Measurements from ENCODE around the gene ANKMY1. TPM values are rescaled to one million over a fixed set of nuclear protein-coding genes. Genes with fewer than 3 reads are reported as not detected.

ANKMY1 gene
- total RNA-seq, 1 donor = 11.2 TPM

DNA sequence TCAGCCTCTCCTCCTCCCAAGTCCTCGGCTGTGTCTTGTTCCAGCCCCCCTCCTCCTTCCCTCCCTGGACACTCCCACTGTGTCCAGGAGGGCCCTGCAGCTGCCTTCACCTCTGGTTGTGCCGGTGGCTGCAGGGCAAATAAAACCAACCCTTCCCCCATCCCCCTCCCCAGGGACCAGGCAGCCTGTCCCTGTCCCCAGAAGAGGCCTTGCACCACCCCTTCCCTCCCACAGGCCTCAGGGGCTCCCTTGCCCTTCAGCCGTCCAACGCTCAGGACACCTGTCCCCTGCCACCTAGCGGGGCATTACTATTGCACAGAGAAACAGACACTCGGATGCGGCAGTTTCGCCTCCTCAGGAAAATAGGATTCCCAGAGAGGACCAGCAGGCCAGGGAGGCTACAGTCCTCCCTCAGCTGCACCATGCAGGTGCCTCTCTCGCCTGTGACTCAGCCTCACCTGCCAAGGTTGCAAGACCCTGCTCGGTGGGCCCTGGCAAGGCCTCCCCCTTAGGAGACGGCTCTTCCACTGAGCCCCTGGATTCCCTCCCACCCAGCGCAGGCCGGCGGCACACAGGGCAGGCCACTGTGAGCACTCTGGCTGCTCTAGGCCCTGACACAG lies 127.8 kb downstream of the ANKMY1 start:
- Histone ChIP-seq H3K36me3 (ENCODE audit: insufficient read depth, low read length) (no peaks in the 10 kb centered on the region), H3K9me3 (ENCODE audit: low read depth, low read length) (no peaks in the 10 kb centered on the region), H2AFZ (ENCODE audit: low read length) (no peak overlapping the region), H3K27me3 (ENCODE audit: insufficient read depth, low read length) (no peaks in the 10 kb centered on the region), H3K4me1 (ENCODE audit: insufficient read depth, low read length) (peaks cover 14% of the 10 kb centered on the region), H3K4me2 (ENCODE audit: insufficient read depth, low read length) (no peak overlapping the region), H3K79me2 (ENCODE audit: insufficient read depth, low read length) (no peaks in the 10 kb centered on the region), H4K20me1 (ENCODE audit: insufficient read depth, low read length) (no peaks in the 10 kb centered on the region), H3K27ac (ENCODE audit: low read depth, low read length) (no peak overlapping the region), H3K4me3 (ENCODE audit: insufficient read depth, low read length) (no peak overlapping the region)
- TF ChIP-seq, protein P1, sequence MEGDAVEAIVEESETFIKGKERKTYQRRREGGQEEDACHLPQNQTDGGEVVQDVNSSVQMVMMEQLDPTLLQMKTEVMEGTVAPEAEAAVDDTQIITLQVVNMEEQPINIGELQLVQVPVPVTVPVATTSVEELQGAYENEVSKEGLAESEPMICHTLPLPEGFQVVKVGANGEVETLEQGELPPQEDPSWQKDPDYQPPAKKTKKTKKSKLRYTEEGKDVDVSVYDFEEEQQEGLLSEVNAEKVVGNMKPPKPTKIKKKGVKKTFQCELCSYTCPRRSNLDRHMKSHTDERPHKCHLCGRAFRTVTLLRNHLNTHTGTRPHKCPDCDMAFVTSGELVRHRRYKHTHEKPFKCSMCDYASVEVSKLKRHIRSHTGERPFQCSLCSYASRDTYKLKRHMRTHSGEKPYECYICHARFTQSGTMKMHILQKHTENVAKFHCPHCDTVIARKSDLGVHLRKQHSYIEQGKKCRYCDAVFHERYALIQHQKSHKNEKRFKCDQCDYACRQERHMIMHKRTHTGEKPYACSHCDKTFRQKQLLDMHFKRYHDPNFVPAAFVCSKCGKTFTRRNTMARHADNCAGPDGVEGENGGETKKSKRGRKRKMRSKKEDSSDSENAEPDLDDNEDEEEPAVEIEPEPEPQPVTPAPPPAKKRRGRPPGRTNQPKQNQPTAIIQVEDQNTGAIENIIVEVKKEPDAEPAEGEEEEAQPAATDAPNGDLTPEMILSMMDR (IDR thresholded peaks at IDR 0.05; ENCODE audit: extremely low read depth, low read depth, low read length) = no peak
- DNase-seq (ENCODE audit: insufficient read length, low spot score, missing footprints) = peak; percentile 48

Small RNAs within 50 kb of the gene (small RNA-seq; reads per million reads assigned to genes)
- gene MIR149 = 21.2 reads per million, percentile 94 among the genes with 10 or more reads in this experiment

Other genes starting within 250 kb of the ANKMY1 start
- 44.8 and 54.3 TPM in 2 replicates for gene GPC1, start 122.3 kb downstream of the ANKMY1 start, total RNA-seq
- gene DUSP28, start 2.4 kb upstream of the ANKMY1 start, total RNA-seq = 3.2 and 4.7 TPM in 2 replicates
- gene RNPEPL1, start 10.5 kb upstream of the ANKMY1 start, total RNA-seq = 13.0 and 14.7 TPM in 2 replicates
- 21.0 and 22.1 TPM in 2 replicates for gene CAPN10, start 28.7 kb upstream of the ANKMY1 start, total RNA-seq
- 1.1 and 1.5 TPM in 2 replicates for gene GPR35, start 67.5 kb upstream of the ANKMY1 start, total RNA-seq
- gene AQP12B, start 124.9 kb upstream of the ANKMY1 start, total RNA-seq = not detected in 2 replicates
- gene AQP12A, start 133.9 kb upstream of the ANKMY1 start, total RNA-seq = not detected in 2 replicates